IMR-90 (cell line): Measurements from ENCODE around the gene FNIP2. TPM values are rescaled to one million over a fixed set of nuclear protein-coding genes. Genes with fewer than 3 reads are reported as not detected.

Experiments
- ATAC-seq: fragments of 200-7000 bp; cut with Tn5 transposase; 2 replicates; pipeline ENCODE4 v1.9.1; 2020; ENCODE audit warnings: low read depth, mild to moderate bottlenecking, moderate library complexity
- BruUV-seq: library from RNA; stranded (reverse); fragments of 400-500 nt; replicated peaks from 2 replicates; lab custom pipeline; 2021; lab: Mats Ljungman, UMichigan
- CTCF ChIA-PET: fragments of 300-600 bp; formaldehyde crosslinking; extraction: SDS; loops from one replicate; lab custom pipeline; 2021; ENCODE audit warnings: antibody characterized with exemption; lab: Yijun Ruan, JAX
- POLR2A ChIA-PET: fragments of 300-600 bp; sonication (Branson Sonifier 250); formaldehyde crosslinking; loops from one replicate; lab custom pipeline; 2022; ENCODE audit warnings: antibody characterized with exemption; ENCODE audit not compliant: unreplicated experiment; lab: Charles Lee
- DNase-seq: peaks from one replicate; pipeline ENCODE4 v3.0.0; 2013
- H2AFZ ChIP-seq: replicated peaks from 2 replicates; pipeline ENCODE3; 2013; ENCODE audit warnings: low read length, mild to moderate bottlenecking; ENCODE audit not compliant: poor library complexity
- H2AK5ac ChIP-seq: 2 replicates; pipeline ENCODE4 v1.6.1; 2013; ENCODE audit warnings: low read depth, low read length, inconsistent platforms
- H2AK9ac ChIP-seq: replicated peaks from 2 replicates; pipeline ENCODE3; 2013; ENCODE audit warnings: mild to moderate bottlenecking, low read depth, low read length, moderate library complexity; ENCODE audit not compliant: poor library complexity
- H2BK120ac ChIP-seq: 2 replicates; pipeline ENCODE4 v1.6.1; 2013; ENCODE audit warnings: low read depth, low read length, inconsistent platforms
- H2BK15ac ChIP-seq: 3 replicates; pipeline ENCODE4 v1.6.1; 2013; ENCODE audit warnings: low read depth, low read length, inconsistent platforms
- H2BK20ac ChIP-seq: 2 replicates; pipeline ENCODE4 v1.6.1; 2013; ENCODE audit warnings: low read depth, mild to moderate bottlenecking, inconsistent platforms, low read length, moderate library complexity
- H2BK5ac ChIP-seq: 2 replicates; pipeline ENCODE4 v1.6.1; 2013; ENCODE audit warnings: mild to moderate bottlenecking, low read depth, low read length, inconsistent platforms; ENCODE audit not compliant: poor library complexity, severe bottlenecking
- H3K14ac ChIP-seq: replicated peaks from 2 replicates; pipeline ENCODE4 v1.6.1; 2013; ENCODE audit warnings: low read depth, low read length, inconsistent platforms
- H3K18ac ChIP-seq: 2 replicates; pipeline ENCODE4 v1.6.1; 2013; ENCODE audit warnings: low read depth, low read length, control low read depth
- H3K23ac ChIP-seq: 2 replicates; pipeline ENCODE4 v1.6.1; 2013; ENCODE audit warnings: low read depth, low read length, inconsistent platforms
- H3K27ac ChIP-seq: 2 replicates; pipeline ENCODE4 v1.5.1; 2013; ENCODE audit warnings: mild to moderate bottlenecking, control low read depth, low read length; ENCODE audit not compliant: insufficient read depth
- H3K27me3 ChIP-seq: 2 replicates; pipeline ENCODE4 v1.6.1; 2013; ENCODE audit warnings: low read length; ENCODE audit not compliant: control insufficient read depth, insufficient read depth
- H3K36me3 ChIP-seq: 2 replicates; pipeline ENCODE4 v1.6.1; 2013; ENCODE audit warnings: low read length, mixed read lengths; ENCODE audit not compliant: control insufficient read depth, insufficient read depth
- H3K4ac ChIP-seq: 2 replicates; pipeline ENCODE4 v1.6.1; 2013; ENCODE audit warnings: low read depth, low read length, inconsistent platforms
- H3K4me1 ChIP-seq: 2 replicates; pipeline ENCODE4 v1.6.1; 2013; ENCODE audit warnings: low read length, mixed read lengths; ENCODE audit not compliant: control insufficient read depth, insufficient read depth
- H3K4me2 ChIP-seq: 2 replicates; pipeline ENCODE4 v1.6.1; 2013; ENCODE audit warnings: low read depth, mild to moderate bottlenecking, control low read depth, low read length, moderate library complexity
- H3K4me3 ChIP-seq: 2 replicates; pipeline ENCODE4 v1.5.1; 2013; ENCODE audit warnings: low read depth, mild to moderate bottlenecking, control low read depth, low read length, moderate library complexity; ENCODE audit not compliant: insufficient read depth
- H3K56ac ChIP-seq: 2 replicates; pipeline ENCODE4 v1.6.1; 2013; ENCODE audit warnings: low read length, inconsistent platforms; ENCODE audit not compliant: insufficient read depth; ENCODE audit errors: extremely low read depth
- H3K79me1 ChIP-seq, 2 experiments: 2 replicates each; pipeline ENCODE4 v1.6.1; 2013; ENCODE audit warnings: low read length in 2 of 2, inconsistent platforms in 1 of 2, low read depth in 1 of 2
- H3K9ac ChIP-seq: 2 replicates; pipeline ENCODE4 v1.6.1; 2013; ENCODE audit warnings: low read depth, low read length, control low read depth
- H3K9me1 ChIP-seq: 2 replicates; pipeline ENCODE4 v1.6.1; 2013; ENCODE audit warnings: low read length, inconsistent platforms; ENCODE audit not compliant: insufficient read depth
- H3K9me3 ChIP-seq: 2 replicates; pipeline ENCODE4 v1.6.1; 2013; ENCODE audit warnings: low read length; ENCODE audit not compliant: control insufficient read depth, insufficient read depth
- H4K20me1 ChIP-seq: 2 replicates; pipeline ENCODE4 v1.6.1; 2013; ENCODE audit warnings: low read length, inconsistent platforms; ENCODE audit not compliant: insufficient read depth
- H4K5ac ChIP-seq: 2 replicates; pipeline ENCODE4 v1.6.1; 2013; ENCODE audit warnings: mild to moderate bottlenecking, low read depth, low read length, control low read depth
- H4K8ac ChIP-seq, 2 experiments: 2 replicates each; pipeline ENCODE4 v1.6.1; 2013; ENCODE audit warnings: low read depth in 2 of 2, low read length in 2 of 2, control low read depth in 1 of 2, inconsistent platforms in 1 of 2
- H4K91ac ChIP-seq: 2 replicates; pipeline ENCODE4 v1.6.1; 2013; ENCODE audit warnings: low read depth, low read length, inconsistent platforms; ENCODE audit not compliant: insufficient read depth
- BHLHE40 ChIP-seq: fragments of 150-350 bp; IDR thresholded peaks from 2 replicates; pipeline ENCODE4 v1.6.1; 2016; ENCODE audit warnings: mild to moderate bottlenecking, low read depth, low read length
- CEBPB ChIP-seq: IDR thresholded peaks from 2 replicates; pipeline ENCODE4 v1.6.1; 2012; ENCODE audit warnings: low read depth, low read length, improper control_type of control experiment
- CHD1 ChIP-seq: IDR thresholded peaks from 2 replicates; pipeline ENCODE4 v1.6.1; 2012; ENCODE audit warnings: low read depth, low read length, improper control_type of control experiment
- ELK1 ChIP-seq: fragments of 150-350 bp; IDR thresholded peaks from 2 replicates; pipeline ENCODE4 v1.6.1; 2016; ENCODE audit warnings: low read depth, mild to moderate bottlenecking, low read length, moderate library complexity, borderline replicate concordance
- FOS ChIP-seq: fragments of 150-350 bp; IDR thresholded peaks from 2 replicates; pipeline ENCODE4 v1.6.1; 2016; ENCODE audit warnings: low read depth, low read length
- MAFK ChIP-seq: IDR thresholded peaks from 2 replicates; pipeline ENCODE4 v1.6.1; 2012; ENCODE audit warnings: low read depth, low read length, improper control_type of control experiment
- MAZ ChIP-seq: IDR thresholded peaks from 2 replicates; pipeline ENCODE4 v1.6.1; 2012; ENCODE audit warnings: low read depth, mild to moderate bottlenecking, low read length, improper control_type of control experiment, moderate library complexity, borderline replicate concordance
- MXI1 ChIP-seq: IDR thresholded peaks from 2 replicates; pipeline ENCODE4 v1.6.1; 2012; ENCODE audit warnings: low read depth, mild to moderate bottlenecking, low read length, moderate library complexity, borderline replicate concordance
- NFE2L2 ChIP-seq: fragments of 150-350 bp; IDR thresholded peaks from 2 replicates; pipeline ENCODE4 v1.6.1; 2016; ENCODE audit warnings: low read depth, mild to moderate bottlenecking, low read length
- RAD21 ChIP-seq: IDR thresholded peaks from 2 replicates; pipeline ENCODE4 v1.6.1; 2012; ENCODE audit warnings: low read length, improper control_type of control experiment
- RCOR1 ChIP-seq: IDR thresholded peaks from 2 replicates; pipeline ENCODE4 v1.6.1; 2012; ENCODE audit warnings: mild to moderate bottlenecking, low read length, improper control_type of control experiment; ENCODE audit not compliant: insufficient replicate concordance
- SMC3 ChIP-seq: fragments of 150-350 bp; IDR thresholded peaks from 2 replicates; pipeline ENCODE4 v1.6.1; 2016; ENCODE audit warnings: low read depth, mild to moderate bottlenecking, antibody characterized with exemption, low read length, moderate library complexity
- WGBS, 2 experiments: methylation state at CpG; one replicate each; pipeline versions ENCODE4 v1.1.5 to v1.1.7; 2013; ENCODE audit warnings: missing lambda C conversion rate in 2 of 2; ENCODE audit not compliant: insufficient read length in 1 of 2; ENCODE audit errors: extremely low coverage in 2 of 2; 5-methylcytosine and 5-hydroxymethylcytosine counted together
- dilution Hi-C: fragments of 300-500 bp; cut with HindIII; formaldehyde crosslinking; loops from one replicate; pipeline ENCODE4 v1.14.3; 2018; ENCODE audit warnings: low sequenced_read_pairs; ENCODE audit not compliant: unreplicated experiment
- in situ Hi-C: fragments of 300-500 bp; cut with MboI; formaldehyde crosslinking; loops from 3 replicates; pipeline ENCODE4 v1.14.3; 2019; ENCODE audit warnings: low sequenced_read_pairs, inconsistent platforms, mixed read lengths
- intact Hi-C: fragments of 100-400 bp; cut with micrococcal nuclease; formaldehyde crosslinking; loops from 2 replicates; pipeline ENCODE4 v1.10.0; 2022
- polyA plus RNA-seq, 3 experiments: library from polyadenylated mRNA; depleted of rRNA; stranded (reverse); fragments of >200 nt; gene quantifications; 2 replicates each; pipeline ENCODE4 v1.2.3, GENCODE V29; 2012; ENCODE audit warnings: low replicate concordance in 1 of 3
- total RNA-seq: library from RNA; depleted of rRNA; stranded (reverse); fragments of >200 nt; gene quantifications from 2 replicates; pipeline ENCODE4 v1.2.3, GENCODE V29; 2012
- TF ChIP-seq, protein P1 (sequence below): conservative IDR thresholded peaks from 2 replicates; pipeline ENCODE4 v1.5.1; 2012; ENCODE audit warnings: mild to moderate bottlenecking, low read depth, low read length, improper control_type of control experiment
- TF ChIP-seq, protein P2 (sequence below): fragments of 150-350 bp; IDR thresholded peaks from 2 replicates; pipeline ENCODE4 v1.6.1; 2017; ENCODE audit warnings: mild to moderate bottlenecking, antibody characterized with exemption, low read length, low read depth

The FNIP2 gene
- total and polyA plus RNA-seq, 2 of the 4 experiments (the other 2 are of a cell fraction): 4.7 to 24.6 TPM

DNA sequence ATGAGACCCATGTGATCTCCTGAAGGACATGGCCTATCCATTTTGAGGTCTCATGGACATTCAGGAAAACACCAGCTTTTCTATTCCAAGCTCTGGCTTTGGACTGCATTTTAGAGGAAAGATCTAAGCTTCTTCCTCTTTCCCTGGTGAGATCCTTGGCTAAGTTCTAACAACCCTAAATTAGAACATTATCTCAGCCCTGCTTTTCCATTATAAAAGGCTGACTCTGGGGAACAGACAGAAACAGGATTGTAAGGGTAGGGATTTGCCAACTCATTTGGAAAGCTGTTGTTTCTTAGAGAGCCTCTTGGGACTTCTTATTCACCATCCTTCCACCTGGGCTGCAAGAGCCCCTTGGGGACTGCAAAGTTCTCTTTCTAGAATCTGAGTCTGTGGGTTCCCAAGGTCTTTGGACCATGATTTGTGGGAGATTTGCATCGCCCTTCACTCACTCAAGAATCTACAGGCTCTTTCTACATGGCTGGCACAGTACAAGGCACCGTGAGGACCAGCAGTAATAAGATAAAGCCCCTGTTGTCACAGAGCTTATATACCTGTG is 146.9 kb downstream of the FNIP2 start:
- no peak overlapping the region for H3K56ac ChIP-seq
- H3K9ac ChIP-seq: no peak overlapping the region
- no peak overlapping the region for H4K5ac ChIP-seq
- H3K4me1 ChIP-seq: peaks cover 5% of the 10 kb centered on the region; the same call in 1 of the 2 replicates
- H3K9me3 ChIP-seq: no peaks in the 10 kb centered on the region; the same call in 1 of the 2 replicates
- peak overlapping the region; percentile 47; the same call in 1 of the 2 replicates for H3K18ac ChIP-seq
- H4K8ac ChIP-seq: 0 out of 4 replicates have a peak overlapping the region, but pooled peaks of 1 of the 2 experiments have one; percentile 21
- no peak overlapping the region for H2BK5ac ChIP-seq
- H2AFZ ChIP-seq: no peak overlapping the region
- no peak overlapping the region for H3K4me3 ChIP-seq
- H4K20me1 ChIP-seq: no peaks in the 10 kb centered on the region
- TF ChIP-seq MXI1 (no peak), CEBPB (no peak), CHD1 (no peak), BHLHE40 (no peak), ELK1 (no peak), FOS (no peak), NFE2L2 (no peak), MAZ (no peak), SMC3 (no peak), RCOR1 (no peak), RAD21 (no peak), MAFK (no peak)
- TF ChIP-seq, protein P1, sequence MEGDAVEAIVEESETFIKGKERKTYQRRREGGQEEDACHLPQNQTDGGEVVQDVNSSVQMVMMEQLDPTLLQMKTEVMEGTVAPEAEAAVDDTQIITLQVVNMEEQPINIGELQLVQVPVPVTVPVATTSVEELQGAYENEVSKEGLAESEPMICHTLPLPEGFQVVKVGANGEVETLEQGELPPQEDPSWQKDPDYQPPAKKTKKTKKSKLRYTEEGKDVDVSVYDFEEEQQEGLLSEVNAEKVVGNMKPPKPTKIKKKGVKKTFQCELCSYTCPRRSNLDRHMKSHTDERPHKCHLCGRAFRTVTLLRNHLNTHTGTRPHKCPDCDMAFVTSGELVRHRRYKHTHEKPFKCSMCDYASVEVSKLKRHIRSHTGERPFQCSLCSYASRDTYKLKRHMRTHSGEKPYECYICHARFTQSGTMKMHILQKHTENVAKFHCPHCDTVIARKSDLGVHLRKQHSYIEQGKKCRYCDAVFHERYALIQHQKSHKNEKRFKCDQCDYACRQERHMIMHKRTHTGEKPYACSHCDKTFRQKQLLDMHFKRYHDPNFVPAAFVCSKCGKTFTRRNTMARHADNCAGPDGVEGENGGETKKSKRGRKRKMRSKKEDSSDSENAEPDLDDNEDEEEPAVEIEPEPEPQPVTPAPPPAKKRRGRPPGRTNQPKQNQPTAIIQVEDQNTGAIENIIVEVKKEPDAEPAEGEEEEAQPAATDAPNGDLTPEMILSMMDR: no peak
- TF ChIP-seq, protein P2, sequence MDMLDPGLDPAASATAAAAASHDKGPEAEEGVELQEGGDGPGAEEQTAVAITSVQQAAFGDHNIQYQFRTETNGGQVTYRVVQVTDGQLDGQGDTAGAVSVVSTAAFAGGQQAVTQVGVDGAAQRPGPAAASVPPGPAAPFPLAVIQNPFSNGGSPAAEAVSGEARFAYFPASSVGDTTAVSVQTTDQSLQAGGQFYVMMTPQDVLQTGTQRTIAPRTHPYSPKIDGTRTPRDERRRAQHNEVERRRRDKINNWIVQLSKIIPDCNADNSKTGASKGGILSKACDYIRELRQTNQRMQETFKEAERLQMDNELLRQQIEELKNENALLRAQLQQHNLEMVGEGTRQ: no peak
- BruUV-seq: no TSS peak
- peak overlapping the region; percentile 53; the same call in 1 of the 2 replicates for H2AK5ac ChIP-seq
- H4K91ac ChIP-seq: 0 out of 2 replicates have a peak overlapping the region, but pooled peaks have one; percentile 4
- no peak overlapping the region for H3K27ac ChIP-seq
- POLR2A ChIA-PET: no interaction called here
- no peak overlapping the region for H2BK20ac ChIP-seq
- H3K23ac ChIP-seq: no peak overlapping the region
- no CpG with 5 or more reads among the region's 2 CpGs for WGBS, 2 experiments
- DNase-seq: no peak
- in situ Hi-C loops: no loop called here
- no peak for ATAC-seq
- dilution Hi-C loops: no loop called here
- H3K14ac ChIP-seq: no peak overlapping the region
- no peaks in the 10 kb centered on the region for H3K79me1 ChIP-seq
- 0 out of 3 replicates have a peak overlapping the region, but pooled peaks have one; percentile 14 for H2BK15ac ChIP-seq
- CTCF ChIA-PET: no interaction called here
- H3K36me3 ChIP-seq: no peaks in the 10 kb centered on the region
- H3K27me3 ChIP-seq: no peaks in the 10 kb centered on the region
- no peaks in the 10 kb centered on the region for H3K9me1 ChIP-seq
- intact Hi-C loops: no loop called here
- H2BK120ac ChIP-seq: no peak overlapping the region
- no peak overlapping the region for H3K4ac ChIP-seq
- no peak overlapping the region for H2AK9ac ChIP-seq
- no peak overlapping the region for H3K4me2 ChIP-seq
